Thyroid gland (tissue), 4 donors: ENCODE measurements around the gene KCNJ9. TPM values are rescaled to one million over a fixed set of nuclear protein-coding genes. Genes with fewer than 3 reads are reported as not detected.
"Not testable (repeated sequence)": the region's sequence is repeated elsewhere in the genome, so short reads cannot be mapped to it uniquely, and the experiment has no call there.

Experiments
- DNase-seq, 2 donors: peaks; one replicate each; pipeline ENCODE4 v3.0.0-alpha.2; 2019
- H3K27ac ChIP-seq, 3 donors: fragments of 200-600 bp; sonication (generic); 1 replicate in 2 of 3; 2 replicates in 1 of 3; pipeline ENCODE4 v1.5.1; 2016 to 2019; ENCODE audit warnings: mild to moderate bottlenecking in 1 of 3, moderate library complexity in 1 of 3
- H3K27me3 ChIP-seq: fragments of 200-600 bp; sonication (generic); one replicate; pipeline ENCODE4 v1.5.1; 2019
- H3K36me3 ChIP-seq, 2 donors: fragments of 200-600 bp; sonication (generic); one replicate each; pipeline ENCODE4 v1.5.1; 2016 to 2019
- H3K4me1 ChIP-seq, 2 donors: fragments of 200-600 bp; sonication (generic); one replicate each; pipeline ENCODE4 v1.5.1; 2017 to 2019
- H3K4me3 ChIP-seq, 3 donors: fragments of 200-600 bp; sonication (generic); replicated peaks in 1 of 3; 1 replicate in 2 of 3; 2 replicates in 1 of 3; pipeline ENCODE4 v1.5.1; 2016; ENCODE audit warnings: mild to moderate bottlenecking in 1 of 3
- H3K9me3 ChIP-seq: fragments of 200-600 bp; sonication (generic); one replicate; pipeline ENCODE4 v1.5.1; 2017
- CTCF ChIP-seq, 6 experiments: fragments of 200-600 bp in 3 of 6; fragments of 450-650 bp in 3 of 6; sonication (generic) in 3 of 6; IDR thresholded peaks; one replicate each; pipeline ENCODE4 v1.5.1; 2016 to 2019; ENCODE audit warnings: antibody characterized with exemption in 6 of 6, mild to moderate bottlenecking in 2 of 6, inconsistent platforms in 1 of 6, moderate library complexity in 1 of 6
- POLR2A ChIP-seq, 2 donors: fragments of 450-650 bp; IDR thresholded peaks; one replicate each; pipeline ENCODE4 v1.6.1; 2017; ENCODE audit warnings: antibody characterized with exemption in 2 of 2, mild to moderate bottlenecking in 2 of 2, moderate library complexity in 1 of 2
- WGBS, 2 donors: methylation state at CpG; one replicate each; pipeline ENCODE4 v1.1.5; 2017; 5-methylcytosine and 5-hydroxymethylcytosine counted together
- intact Hi-C: fragments of 100-400 bp; cut with DNase I; formaldehyde crosslinking; loops from one replicate; pipeline ENCODE4 v1.15.1; 2023
- total RNA-seq, 4 donors: library from RNA; depleted of rRNA; stranded (reverse); fragments of >200 nt; gene quantifications; one replicate each; pipeline ENCODE4 v1.2.3, GENCODE V29; 2016

KCNJ9 gene
- total RNA-seq, 4 donors from 2014 or later = not detected

- no peak overlapping the region for H3K4me3 ChIP-seq
- H3K27me3 ChIP-seq = no peaks in the 10 kb centered on the region
- peaks cover 0 to 13% of the 10 kb centered on the region in 2 donors for H3K4me1 ChIP-seq
- WGBS, 2 donors = 64 to 76% methylated on average over 8 of the region's 8 CpGs
- no peak for TF ChIP-seq POLR2A (IDR thresholded peaks at IDR 0.05)
- H3K36me3 ChIP-seq = no peaks in the 10 kb centered on the region
- H3K9me3 ChIP-seq = no peaks in the 10 kb centered on the region
- DNase-seq = no peak
- H3K27ac ChIP-seq = no peak overlapping the region
- intact Hi-C loops = no loop called here
These were observed 43.6 kb downstream of the KCNJ9 start for GRCh38 chr1:160124705-160125478.

- DNase-seq = no peak
- H3K27ac ChIP-seq = no peak overlapping the region
- no peaks in the 10 kb centered on the region for H3K9me3 ChIP-seq
- peaks cover 0 to 13% of the 10 kb centered on the region in 2 donors for H3K4me1 ChIP-seq
- no peaks in the 10 kb centered on the region for H3K36me3 ChIP-seq
- intact Hi-C loops = no loop called here
- H3K27me3 ChIP-seq = no peaks in the 10 kb centered on the region
- TF ChIP-seq POLR2A (IDR thresholded peaks at IDR 0.05) = no peak
- TF ChIP-seq CTCF (IDR thresholded peaks at IDR 0.05) = no peak
- 75 to 76% methylated on average over 1 of the region's 1 CpG for whole genome bisulfite sequencing, 2 donors
- H3K4me3 ChIP-seq = no peak overlapping the region
These were observed 44.4 kb downstream of the KCNJ9 start for GRCh38 chr1:160125746-160126145.

DNA sequence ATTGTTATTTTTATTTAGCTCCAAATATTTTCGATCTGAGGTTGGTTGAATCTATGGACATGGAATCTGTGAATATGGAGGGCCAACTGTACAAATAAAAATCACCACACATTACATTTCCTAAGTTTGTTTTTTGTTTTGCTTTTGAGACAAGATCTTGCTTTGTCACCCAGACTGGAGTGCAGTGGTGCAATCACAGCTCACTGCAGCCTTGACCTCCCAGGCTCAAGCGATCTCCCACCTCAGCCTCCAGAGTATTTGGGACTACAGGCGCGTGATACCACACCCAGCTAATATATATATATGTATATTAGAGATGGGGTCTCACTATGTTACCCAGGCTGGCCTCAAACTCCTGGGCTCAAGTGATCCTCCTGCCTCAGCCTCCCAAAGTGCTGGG lies 45.0 kb downstream of the KCNJ9 start:
- H3K9me3 ChIP-seq, H3K36me3 ChIP-seq, intact Hi-C loops, H3K4me3 ChIP-seq, DNase-seq, H3K27me3 ChIP-seq, H3K27ac ChIP-seq: not testable (repeated sequence)
- WGBS, 2 donors = 71 to 72% methylated on average over 4 of the region's 4 CpGs
- peaks cover 0 to 13% of the 10 kb centered on the region in 2 donors for H3K4me1 ChIP-seq

DNA sequence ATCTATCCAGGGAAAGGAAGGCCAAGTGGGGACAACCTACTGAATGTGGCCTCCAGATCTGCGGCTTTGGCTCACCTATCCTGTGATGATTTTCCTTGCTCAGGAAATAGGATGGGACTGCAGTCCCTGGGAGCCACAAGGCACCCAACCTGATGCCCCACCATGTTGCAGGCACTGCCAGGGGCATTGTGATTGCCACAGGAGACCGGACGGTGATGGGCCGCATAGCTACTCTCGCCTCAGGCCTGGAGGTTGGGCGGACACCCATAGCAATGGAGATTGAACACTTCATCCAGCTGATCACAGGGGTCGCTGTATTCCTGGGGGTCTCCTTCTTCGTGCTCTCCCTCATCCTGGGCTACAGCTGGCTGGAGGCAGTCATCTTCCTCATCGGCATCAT lies 46.0 kb downstream of the KCNJ9 start:
- no peaks in the 10 kb centered on the region for H3K36me3 ChIP-seq
- WGBS, 2 donors = 95 to 98% methylated on average over 9 of the region's 9 CpGs
- H3K27ac ChIP-seq = no peak overlapping the region
- H3K4me1 ChIP-seq = peaks cover 0 to 13% of the 10 kb centered on the region in 2 donors
- TF ChIP-seq POLR2A (IDR thresholded peaks at IDR 0.05) (no peak), CTCF (IDR thresholded peaks at IDR 0.05) (no peak)
- no peak overlapping the region for H3K4me3 ChIP-seq
- no peak for DNase-seq
- H3K9me3 ChIP-seq = no peaks in the 10 kb centered on the region
- no peaks in the 10 kb centered on the region for H3K27me3 ChIP-seq
- intact Hi-C loops = no loop called here

- no peak for DNase-seq
- Histone ChIP-seq H3K9me3 (no peaks in the 10 kb centered on the region), H3K4me3 (no peak overlapping the region), H3K4me1 (peaks cover 0 to 13% of the 10 kb centered on the region in 2 donors), H3K36me3 (no peaks in the 10 kb centered on the region), H3K27ac (no peak overlapping the region), H3K27me3 (no peaks in the 10 kb centered on the region)
- TF ChIP-seq CTCF (IDR thresholded peaks at IDR 0.05) (no peak), POLR2A (IDR thresholded peaks at IDR 0.05) (no peak)
- 62 to 81% methylated on average over 7 of the region's 7 CpGs for WGBS, 2 donors
- intact Hi-C loops = no loop called here
These were observed 46.7 kb downstream of the KCNJ9 start for GRCh38 chr1:160127865-160128523.

DNA sequence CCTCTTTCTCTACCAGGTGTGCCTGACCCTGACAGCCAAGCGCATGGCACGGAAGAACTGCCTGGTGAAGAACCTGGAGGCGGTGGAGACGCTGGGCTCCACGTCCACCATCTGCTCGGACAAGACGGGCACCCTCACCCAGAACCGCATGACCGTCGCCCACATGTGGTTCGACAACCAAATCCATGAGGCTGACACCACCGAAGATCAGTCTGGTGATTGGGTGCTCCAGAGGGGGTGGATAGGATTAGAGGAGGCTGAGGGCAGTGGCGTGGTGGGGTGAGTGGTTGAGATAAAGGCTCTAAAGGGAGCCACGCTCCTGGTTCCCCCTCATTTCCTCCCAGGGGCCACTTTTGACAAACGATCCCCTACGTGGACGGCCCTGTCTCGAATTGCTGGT lies 47.3 kb downstream of the KCNJ9 start:
- DNase-seq = no peak
- H3K36me3 ChIP-seq = no peaks in the 10 kb centered on the region
- H3K9me3 ChIP-seq = no peaks in the 10 kb centered on the region
- H3K27me3 ChIP-seq = no peaks in the 10 kb centered on the region
- TF ChIP-seq POLR2A (IDR thresholded peaks at IDR 0.05) (no peak), CTCF (IDR thresholded peaks at IDR 0.05) (no peak)
- intact Hi-C loops = no loop called here
- H3K4me1 ChIP-seq = peaks cover 0 to 13% of the 10 kb centered on the region in 2 donors
- no peak overlapping the region for H3K4me3 ChIP-seq
- H3K27ac ChIP-seq = no peak overlapping the region
- WGBS, 2 donors = 90 to 91% methylated on average over 18 of the region's 18 CpGs
